GM10847 (cell line): ENCODE measurements around the gene FLOT2.

Experiments
- POLR2A ChIP-seq: IDR thresholded peaks from 2 replicates; pipeline ENCODE4 v1.6.1; 2011; ENCODE audit not compliant: insufficient read length; ENCODE audit errors: extremely low read depth

Gene FLOT2

DNA sequence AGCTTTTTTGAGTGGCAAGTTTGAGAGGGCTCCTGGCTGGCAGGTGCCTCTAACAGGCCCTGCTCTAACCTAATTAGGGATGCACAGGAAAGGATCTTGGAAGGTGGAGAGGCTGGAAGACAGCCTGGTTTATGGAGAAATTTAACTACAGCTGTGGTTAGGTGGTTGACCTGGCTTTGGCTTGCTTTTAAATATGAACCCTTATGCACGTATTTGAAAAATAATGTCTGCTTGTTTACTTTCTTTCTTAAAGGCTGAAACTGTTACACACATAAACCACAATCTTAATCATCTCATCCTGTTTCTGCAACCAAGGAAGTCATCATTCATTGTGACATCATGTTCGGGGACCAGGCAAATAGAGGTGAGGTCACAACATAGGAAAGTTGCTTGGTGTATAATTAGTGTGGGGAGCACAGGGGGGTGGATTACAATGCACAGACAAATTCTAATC lies 28.4 kb upstream of the FLOT2 start:
- no peak for TF ChIP-seq POLR2A

DNA sequence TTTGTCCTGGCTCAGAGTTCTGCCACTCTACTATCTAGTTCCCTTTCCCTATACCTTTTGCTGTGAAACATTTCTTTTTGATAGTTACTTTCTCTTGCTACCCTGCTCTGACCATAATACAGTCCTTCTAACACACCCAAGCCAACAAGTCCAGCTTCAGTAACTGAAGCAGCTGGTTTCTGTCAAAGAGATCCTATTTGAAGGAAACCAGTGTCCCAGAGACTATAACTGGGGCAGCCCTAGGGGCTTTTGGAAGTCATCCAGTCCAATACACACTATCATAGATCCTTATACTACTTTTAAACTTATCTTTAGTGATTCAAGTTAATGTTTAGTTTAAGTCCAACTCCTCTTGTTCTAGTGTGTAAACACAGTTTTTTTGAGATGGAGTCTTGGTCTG lies 22.7 kb upstream of the FLOT2 start:
- no peak for TF ChIP-seq POLR2A

DNA sequence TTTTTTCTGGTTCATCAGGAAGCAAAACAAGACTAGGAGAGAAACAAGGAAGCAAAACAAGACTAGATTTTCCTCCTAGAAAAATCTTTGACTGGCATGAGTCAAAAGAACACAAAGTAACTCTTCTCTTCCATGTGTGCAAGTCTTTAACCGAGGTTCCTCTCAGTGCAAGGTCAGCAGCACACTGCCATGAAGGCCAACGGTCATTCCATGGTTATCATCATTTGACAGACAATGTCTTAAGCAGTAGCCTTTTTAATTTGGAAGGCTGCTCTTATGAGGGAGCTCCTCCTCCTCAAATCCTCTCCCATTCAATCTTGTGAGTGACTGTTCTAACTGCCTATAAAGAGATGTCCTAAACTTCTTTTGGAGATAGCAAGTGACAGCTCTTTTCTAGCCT lies 20.8 kb upstream of the FLOT2 start:
- no peak for TF ChIP-seq POLR2A

DNA sequence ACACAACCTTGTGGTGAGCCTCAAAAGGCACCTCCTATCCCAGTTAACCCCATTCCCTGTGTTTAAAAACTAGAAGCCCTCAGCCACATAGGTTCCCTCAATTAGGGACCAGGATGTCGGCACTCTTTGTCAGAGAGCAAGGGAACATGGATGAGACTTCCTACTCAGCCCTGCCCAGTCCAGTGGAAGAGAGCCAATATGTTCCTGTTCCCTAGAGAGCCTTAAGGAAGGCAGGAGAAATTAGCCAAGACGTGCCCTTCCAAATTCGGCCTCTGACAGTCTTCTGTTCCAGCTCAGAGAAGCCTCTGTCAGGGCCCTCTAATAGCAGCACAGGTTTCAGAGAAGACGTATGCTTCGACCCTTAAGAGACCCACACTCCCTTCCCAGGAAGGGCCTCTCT lies 19.9 kb upstream of the FLOT2 start:
- no peak for TF ChIP-seq POLR2A

DNA sequence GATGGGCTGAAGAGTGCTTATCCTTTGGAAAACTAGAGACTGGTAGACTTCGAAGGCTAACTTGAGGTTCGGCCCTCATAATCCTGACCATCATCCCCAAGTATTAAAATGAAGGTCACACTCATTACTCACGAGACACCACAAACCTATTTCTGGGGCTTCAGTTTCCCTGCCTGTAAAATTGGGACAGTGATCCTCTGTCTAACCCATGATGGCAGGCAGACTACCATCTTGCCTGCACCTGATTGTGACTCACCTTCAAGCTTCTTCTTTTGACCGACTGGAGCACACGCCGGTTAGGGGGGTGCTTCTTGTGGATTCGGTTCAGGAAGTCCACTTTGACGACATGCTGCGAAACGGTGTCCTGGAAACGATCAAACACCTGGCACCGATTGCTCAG lies 19.5 kb upstream of the FLOT2 start:
- TF ChIP-seq POLR2A, result no peak

DNA sequence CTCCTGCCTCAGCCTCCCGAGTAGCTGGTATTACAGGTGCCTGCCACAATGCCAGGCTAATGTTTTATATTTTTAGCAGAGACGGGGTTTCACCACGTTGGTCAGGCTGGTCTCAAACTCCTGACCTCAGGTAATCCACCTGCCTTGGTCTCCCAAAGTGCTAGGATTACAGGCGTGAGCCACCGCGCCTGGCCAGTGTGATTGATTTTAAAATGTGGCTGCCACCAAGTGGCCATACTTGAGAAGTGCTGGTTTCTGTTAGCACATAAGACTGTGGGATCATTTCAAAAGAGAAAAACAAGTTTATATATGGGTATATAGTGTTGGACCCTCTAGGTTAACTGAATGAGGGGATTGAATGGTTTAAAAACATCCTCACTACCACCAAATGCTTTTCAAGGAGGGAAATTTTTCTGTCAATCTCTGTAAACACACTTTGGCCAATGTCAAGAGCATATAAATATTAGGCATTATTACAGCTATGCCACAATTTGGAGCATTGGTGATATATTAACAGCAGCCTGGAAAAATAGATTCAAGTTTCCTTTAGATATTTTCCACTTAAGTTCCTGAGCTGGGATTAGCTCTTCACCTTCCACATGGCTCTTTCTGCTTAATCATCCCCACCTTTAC lies 18.9 kb upstream of the FLOT2 start:
- no peak for TF ChIP-seq POLR2A

DNA sequence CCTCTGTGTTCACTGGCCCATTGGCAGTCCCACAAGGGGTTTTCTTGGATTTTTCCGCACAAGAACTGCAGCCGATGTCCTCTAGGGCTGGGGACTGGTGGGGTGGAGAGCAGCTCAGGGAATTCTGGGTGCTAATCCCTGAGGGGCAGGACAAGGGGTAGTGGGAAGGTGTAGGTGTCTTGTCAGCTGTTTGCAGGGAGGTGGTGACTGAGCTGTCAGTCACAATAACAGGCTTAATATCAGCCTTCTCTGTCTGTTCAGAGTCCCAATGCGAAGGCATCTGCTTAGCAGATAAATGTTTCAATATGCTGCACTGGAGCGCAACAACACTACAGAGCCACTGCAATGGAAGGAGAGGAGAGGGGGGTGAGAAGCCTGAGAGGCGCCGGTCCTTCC lies 15.4 kb upstream of the FLOT2 start:
- TF ChIP-seq POLR2A, result no peak

DNA sequence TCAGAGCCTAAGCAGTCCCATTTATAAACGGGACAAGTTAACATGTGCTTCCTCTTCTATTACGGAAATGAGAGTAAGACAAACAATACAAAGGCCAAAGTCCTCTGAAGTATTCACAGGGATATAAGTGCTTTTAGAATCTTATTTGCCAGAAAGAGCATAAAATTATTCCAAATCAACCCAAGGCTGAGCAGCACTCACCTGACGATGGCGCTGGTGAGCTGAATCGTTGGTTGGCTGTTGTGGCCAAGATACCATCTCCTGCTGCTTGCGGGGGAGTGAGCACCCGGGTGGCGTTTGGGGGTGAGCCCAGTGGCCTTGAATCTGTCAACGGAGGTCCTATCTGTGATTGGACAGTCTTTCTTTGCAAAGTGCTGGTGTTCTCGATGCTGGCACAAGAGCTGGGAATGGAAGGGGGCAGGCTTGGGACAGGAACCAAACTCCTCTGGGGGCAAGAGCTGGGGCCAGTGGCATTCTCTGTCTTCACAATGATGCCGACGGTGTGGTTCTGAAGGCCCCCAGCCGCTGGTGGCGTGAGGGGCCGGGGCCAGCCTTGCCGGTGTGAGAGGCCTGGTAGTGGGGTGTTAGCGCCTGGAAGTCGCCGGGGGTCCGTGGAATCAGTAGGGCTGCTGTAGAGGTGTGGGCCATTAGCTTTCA lies 14.9 kb upstream of the FLOT2 start:
- no peak for TF ChIP-seq POLR2A

DNA sequence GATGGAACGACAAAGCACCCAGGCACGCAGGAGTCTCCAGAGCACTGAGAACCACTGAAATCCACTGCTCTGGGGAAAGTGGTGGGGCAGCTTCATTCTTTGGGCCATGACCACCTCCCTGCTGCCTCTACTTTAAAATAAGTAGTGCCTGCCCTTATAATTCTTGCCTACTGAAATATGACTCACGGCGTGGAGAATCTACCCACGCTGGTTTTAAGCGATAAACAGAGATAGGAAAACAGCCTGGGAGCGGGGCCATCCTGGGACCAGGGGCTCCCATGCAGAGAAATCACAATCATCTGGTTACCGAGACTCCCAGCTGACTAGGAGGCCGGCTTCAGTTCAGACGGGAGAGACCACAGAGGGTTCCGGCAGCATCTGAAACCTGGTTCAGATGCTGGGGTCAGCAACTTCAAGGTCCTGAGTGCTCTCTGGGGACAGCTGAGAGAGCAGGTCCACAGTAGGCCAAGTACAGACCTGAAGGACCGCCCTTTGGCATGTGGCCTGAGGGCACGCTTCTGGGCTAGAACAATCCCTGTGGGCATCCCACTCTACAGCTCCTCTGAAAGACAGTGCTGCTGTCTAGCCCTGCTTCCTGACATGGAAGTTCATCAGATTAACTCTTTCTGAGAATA lies 14.0 kb upstream of the FLOT2 start:
- no peak for TF ChIP-seq POLR2A

DNA sequence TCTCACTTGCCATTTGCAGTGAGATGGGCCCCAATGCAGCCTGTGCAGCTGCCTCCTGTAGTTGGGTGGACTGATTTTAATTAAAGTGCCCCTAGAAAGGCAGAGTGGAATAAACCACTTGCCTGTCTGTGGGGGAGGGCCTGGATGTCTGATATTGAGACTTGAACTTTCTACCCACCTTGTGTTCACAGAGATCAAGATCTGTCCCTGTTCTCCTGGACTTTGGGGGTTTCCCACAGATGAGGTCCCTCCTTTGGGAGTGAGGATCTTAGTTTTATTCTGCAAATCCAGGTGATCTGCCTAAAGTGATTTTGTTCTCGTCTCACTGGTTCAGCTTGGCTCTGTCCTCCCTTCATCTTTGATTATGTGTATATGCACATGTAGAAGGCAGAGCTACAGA lies 13.0 kb upstream of the FLOT2 start:
- no peak for TF ChIP-seq POLR2A

DNA sequence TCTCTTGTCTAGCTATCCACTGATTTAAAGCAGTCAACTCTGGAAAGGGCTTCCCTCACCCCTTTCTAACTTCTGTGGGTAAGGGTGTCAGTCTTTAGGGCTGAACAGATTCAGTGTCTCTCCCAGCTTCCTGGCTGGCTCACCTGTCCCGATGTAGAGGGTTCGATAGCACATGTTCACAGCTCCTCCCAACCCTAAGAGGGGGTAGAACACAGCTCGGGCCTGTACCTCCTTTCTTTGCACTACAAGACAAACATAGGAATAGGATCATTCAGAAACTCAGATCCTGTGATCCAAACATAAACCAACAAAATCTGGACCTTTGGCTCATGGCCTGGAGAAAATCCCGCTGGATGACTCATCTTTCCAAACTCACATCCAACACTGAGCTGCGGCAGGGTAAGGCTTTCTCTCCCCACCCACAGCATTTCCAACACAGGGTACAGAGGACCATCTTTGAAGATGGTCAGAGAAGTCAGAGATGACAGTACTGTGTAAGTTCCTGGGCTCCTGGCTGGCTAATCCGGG lies 11.2 kb upstream of the FLOT2 start:
- no peak for TF ChIP-seq POLR2A

DNA sequence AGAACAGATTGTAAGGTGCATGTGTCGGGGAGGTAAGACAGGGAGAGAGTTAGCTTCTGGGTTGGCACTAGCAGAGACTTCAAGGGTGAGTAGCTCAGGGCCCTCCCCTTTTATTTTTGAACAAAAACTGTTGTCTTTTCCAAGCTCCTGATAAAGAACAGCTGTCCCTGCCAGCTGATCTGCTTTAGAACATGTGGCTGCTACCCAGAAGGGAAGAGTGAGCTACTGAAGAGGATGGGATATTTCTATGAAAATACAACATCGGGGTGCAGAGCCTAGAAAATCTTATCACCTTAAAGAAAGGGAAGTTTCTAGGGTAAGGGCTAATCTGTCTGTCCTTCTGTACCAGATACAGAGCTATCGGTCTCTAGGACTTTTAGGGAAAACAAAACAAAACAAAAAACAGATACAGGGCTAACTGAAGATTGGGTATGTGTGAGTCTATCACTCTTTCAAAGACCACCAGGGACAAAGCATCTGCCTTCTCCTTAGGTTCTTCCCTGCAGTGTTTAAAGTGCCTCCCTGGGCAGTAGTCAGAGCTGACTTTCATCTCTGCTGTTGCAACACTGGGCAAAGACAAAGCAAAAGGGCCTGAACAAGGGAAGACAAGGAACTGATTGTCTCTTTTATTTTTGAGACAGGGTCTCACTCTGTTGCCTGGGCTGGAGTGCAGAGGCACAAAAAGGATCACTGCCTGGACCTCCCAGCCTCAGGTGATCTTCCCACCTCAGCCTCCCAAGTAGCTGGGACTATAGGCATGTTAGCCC lies 10.4 kb upstream of the FLOT2 start:
- TF ChIP-seq POLR2A, result no peak

DNA sequence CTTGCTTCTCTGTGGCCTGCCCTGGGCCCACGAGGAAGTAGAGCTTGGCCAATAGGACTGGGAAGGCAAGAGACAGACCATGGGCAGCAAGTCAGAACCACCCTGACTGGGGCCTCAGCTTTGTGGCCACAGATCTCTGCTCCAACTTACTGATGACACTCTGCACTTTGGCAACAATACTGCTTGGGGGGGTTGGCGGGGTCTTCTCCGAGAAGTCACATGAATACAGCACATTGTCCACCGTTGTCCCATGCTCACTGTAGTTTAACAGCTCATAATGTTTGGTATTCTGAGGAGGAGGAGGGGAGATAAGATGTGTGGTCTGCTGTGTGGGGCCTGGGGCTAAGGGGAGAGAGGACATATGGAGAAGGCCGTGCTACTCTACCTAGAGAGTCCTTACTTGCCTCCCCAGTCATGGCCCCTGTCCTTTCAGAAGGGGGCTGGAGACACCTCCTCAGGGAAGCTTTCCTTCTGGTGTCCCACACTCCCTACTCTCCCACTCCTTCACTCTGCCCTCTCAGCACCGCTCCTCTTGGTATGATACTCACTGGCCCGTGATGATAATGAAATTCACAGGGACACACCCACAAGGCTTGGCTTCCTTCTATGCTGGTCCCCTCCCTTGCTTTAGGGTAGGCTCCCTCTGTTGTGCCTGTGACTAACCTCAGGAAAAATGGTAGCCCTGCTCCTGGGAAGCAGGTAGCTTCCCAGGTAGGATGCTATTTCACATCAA lies 9.3 kb upstream of the FLOT2 start:
- no peak for TF ChIP-seq POLR2A

DNA sequence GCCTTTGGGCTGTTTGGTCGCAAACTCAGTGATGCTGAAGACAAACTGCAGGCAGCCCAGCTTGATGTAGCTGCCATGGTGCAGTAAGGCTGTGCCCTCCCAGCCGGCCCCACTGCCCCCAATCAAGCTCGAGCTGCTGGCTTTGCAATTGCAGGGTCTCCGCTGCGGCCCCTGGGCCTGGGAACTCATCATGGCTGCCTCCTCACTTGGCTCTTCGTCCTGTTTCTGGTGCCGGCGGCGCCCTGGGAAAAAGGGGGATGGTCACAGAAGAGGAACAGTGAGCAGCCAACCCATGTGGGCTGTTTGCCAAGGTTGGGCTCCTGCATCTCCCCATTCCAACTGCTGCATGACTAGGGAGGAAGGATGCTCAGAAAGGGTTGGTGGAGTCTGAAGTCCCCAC lies 8.7 kb upstream of the FLOT2 start:
- no peak for TF ChIP-seq POLR2A

DNA sequence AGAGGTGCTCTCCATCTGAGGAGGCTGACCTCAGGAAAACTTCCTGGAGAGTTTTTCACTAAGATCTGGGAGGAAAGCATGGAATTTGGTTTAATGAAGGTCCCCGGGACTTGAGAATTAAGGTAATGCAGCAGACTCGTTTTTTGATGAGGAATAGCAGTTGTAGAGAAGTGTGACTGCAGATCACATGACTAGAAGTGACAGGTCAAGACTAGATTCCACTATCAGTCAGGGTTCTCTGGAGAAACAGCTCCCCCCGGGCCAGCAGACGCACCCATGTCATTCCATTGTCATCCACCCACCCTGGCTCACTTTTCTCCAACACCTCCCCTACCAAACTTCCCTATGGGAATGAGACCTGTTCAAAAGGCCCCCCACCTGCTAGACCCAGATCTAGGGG lies 7.3 kb upstream of the FLOT2 start:
- TF ChIP-seq POLR2A, result no peak
